ENCODE results near the gene COG7.
"Not testable (repeated sequence)": the region's sequence is repeated elsewhere in the genome, so short reads cannot be mapped to it uniquely, and the experiment has no call there.

COG7 gene

GRCh38 chr16:23469814-23470213 lies 16.8 kb upstream of the COG7 start:
- no peak for DNase-seq

GRCh38 chr16:23466162-23466885 lies 13.3 kb upstream of the COG7 start:
- no peak for DNase-seq

GRCh38 chr16:23465179-23465578 lies 12.2 kb upstream of the COG7 start:
- DNase-seq: no peak

GRCh38 chr16:23464196-23464595 lies 11.2 kb upstream of the COG7 start:
- no peak for DNase-seq

- DNase-seq: not testable (repeated sequence)
Observed at GRCh38 chr16:23462994-23463393, 10.0 kb upstream of the COG7 start.

- DNase-seq: no peak
Observed at GRCh38 chr16:23453338-23454052, 506 bp upstream of the COG7 start.

- no peak for DNase-seq
Observed at GRCh38 chr16:23452221-23452571, 793 bp downstream of the COG7 start.

GRCh38 chr16:23448392-23448791 lies 4.6 kb downstream of the COG7 start:
- DNase-seq: no peak

- DNase-seq: not testable (repeated sequence)
Observed at GRCh38 chr16:23437542-23437941, 15.4 kb downstream of the COG7 start.

- no peak for DNase-seq
Observed at GRCh38 chr16:23436951-23437350, 16.0 kb downstream of the COG7 start.

GRCh38 chr16:23435500-23435899 lies 17.5 kb downstream of the COG7 start:
- DNase-seq: peak; percentile 46

- no peak for DNase-seq
Observed at GRCh38 chr16:23434380-23434779, 18.6 kb downstream of the COG7 start.

GRCh38 chr16:23433261-23433920 lies 19.6 kb downstream of the COG7 start:
- DNase-seq: no peak

GRCh38 chr16:23432176-23433128 lies 20.5 kb downstream of the COG7 start:
- DNase-seq: no peak

- no peak for DNase-seq
Observed at GRCh38 chr16:23428351-23428750, 24.6 kb downstream of the COG7 start.

- no peak for DNase-seq
Observed at GRCh38 chr16:23424292-23424958, 28.6 kb downstream of the COG7 start.

- no peak for DNase-seq
Observed at GRCh38 chr16:23423496-23424049, 29.4 kb downstream of the COG7 start.

GRCh38 chr16:23420011-23420410 lies 33.0 kb downstream of the COG7 start:
- DNase-seq: no peak

- no peak for DNase-seq
Observed at GRCh38 chr16:23416816-23417215, 36.2 kb downstream of the COG7 start.

- DNase-seq: no peak
Observed at GRCh38 chr16:23414731-23415130, 38.3 kb downstream of the COG7 start.

- no peak for DNase-seq
Observed at GRCh38 chr16:23410176-23410575, 42.8 kb downstream of the COG7 start.

- DNase-seq: no peak
Observed at GRCh38 chr16:23409522-23409921, 43.5 kb downstream of the COG7 start.
